IMR-90 (cell line): Measurements from ENCODE around the gene RBP4.

ENCODE experiments used
- MAFK ChIP-seq: IDR thresholded peaks from 2 replicates; pipeline ENCODE4 v1.6.1; 2012; ENCODE audit warnings: low read depth, low read length, improper control_type of control experiment
- POLR2A ChIP-seq: IDR thresholded peaks from 2 replicates; pipeline ENCODE4 v1.6.1; 2012; ENCODE audit warnings: mild to moderate bottlenecking, low read depth, low read length
- RFX5 ChIP-seq: IDR thresholded peaks from 2 replicates; pipeline ENCODE4 v1.8.0; 2012; ENCODE audit warnings: low read depth, mild to moderate bottlenecking, low read length, moderate library complexity
- TF ChIP-seq, protein P1 (sequence below): conservative IDR thresholded peaks from 2 replicates; pipeline ENCODE4 v1.5.1; 2012; ENCODE audit warnings: mild to moderate bottlenecking, low read depth, low read length, improper control_type of control experiment

DNA sequence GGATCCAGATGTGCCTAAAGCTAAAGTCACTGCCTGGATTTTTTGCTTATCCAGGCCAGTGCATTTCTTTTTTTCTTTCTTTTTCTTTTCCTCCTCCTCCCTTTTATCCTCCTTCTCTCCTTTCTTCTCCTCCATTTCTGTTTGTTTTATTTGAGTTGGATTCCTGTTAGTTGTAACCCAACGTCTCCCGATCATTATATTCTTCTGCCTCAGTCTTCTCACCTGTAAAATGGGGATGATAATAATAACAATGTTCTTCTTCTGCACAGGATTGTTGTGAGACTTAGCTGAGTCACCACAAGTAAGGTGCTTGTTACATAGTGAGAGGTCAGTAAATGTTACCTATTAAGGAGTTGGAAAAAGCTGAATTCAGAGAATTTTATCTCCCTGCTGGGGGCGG is 48.3 kb downstream of the RBP4 start:
- TF ChIP-seq, protein P1, sequence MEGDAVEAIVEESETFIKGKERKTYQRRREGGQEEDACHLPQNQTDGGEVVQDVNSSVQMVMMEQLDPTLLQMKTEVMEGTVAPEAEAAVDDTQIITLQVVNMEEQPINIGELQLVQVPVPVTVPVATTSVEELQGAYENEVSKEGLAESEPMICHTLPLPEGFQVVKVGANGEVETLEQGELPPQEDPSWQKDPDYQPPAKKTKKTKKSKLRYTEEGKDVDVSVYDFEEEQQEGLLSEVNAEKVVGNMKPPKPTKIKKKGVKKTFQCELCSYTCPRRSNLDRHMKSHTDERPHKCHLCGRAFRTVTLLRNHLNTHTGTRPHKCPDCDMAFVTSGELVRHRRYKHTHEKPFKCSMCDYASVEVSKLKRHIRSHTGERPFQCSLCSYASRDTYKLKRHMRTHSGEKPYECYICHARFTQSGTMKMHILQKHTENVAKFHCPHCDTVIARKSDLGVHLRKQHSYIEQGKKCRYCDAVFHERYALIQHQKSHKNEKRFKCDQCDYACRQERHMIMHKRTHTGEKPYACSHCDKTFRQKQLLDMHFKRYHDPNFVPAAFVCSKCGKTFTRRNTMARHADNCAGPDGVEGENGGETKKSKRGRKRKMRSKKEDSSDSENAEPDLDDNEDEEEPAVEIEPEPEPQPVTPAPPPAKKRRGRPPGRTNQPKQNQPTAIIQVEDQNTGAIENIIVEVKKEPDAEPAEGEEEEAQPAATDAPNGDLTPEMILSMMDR: no peak
- TF ChIP-seq POLR2A (no peak), RFX5 (no peak), MAFK (no peak)
